ENCODE data around the gene UCN3.

UCN3 gene

DNA sequence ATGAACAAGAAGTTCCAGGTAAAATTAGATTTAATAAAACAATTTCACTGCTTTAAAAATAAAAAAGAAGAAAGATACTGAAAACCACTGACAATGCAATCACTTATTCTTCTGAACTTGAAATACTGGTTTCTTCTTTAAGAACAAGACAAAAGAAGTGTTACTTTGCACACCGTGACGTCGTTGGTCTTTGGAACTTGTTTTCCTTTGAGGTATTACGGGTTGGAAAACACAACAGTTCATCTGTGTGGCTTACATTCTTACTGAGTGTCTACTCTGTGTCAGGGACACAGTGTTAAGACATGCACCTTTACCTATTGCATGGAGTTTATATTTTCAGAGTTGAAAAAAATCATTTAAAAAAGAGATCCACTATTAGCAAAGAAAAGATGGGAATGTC, 41.3 kb upstream of the UCN3 start:
- Histone ChIP-seq H3K36me3 (no peaks in the 10 kb centered on the region), H3K27ac (no peak overlapping the region), H3K4me3 (ENCODE audit: low read depth in 1 of 2, low read length in 1 of 2) (no peak overlapping the region), H3K27me3 (peaks cover 8% of the 10 kb centered on the region), H3K9me3 (no peaks in the 10 kb centered on the region), H3K4me1 (ENCODE audit: control insufficient read depth in 1 of 2, insufficient read depth in 1 of 2, low read depth in 1 of 2, low read length in 1 of 2) (peaks cover 6 to 15% of the 10 kb centered on the region in 2 experiments)
- TF ChIP-seq, protein P1, sequence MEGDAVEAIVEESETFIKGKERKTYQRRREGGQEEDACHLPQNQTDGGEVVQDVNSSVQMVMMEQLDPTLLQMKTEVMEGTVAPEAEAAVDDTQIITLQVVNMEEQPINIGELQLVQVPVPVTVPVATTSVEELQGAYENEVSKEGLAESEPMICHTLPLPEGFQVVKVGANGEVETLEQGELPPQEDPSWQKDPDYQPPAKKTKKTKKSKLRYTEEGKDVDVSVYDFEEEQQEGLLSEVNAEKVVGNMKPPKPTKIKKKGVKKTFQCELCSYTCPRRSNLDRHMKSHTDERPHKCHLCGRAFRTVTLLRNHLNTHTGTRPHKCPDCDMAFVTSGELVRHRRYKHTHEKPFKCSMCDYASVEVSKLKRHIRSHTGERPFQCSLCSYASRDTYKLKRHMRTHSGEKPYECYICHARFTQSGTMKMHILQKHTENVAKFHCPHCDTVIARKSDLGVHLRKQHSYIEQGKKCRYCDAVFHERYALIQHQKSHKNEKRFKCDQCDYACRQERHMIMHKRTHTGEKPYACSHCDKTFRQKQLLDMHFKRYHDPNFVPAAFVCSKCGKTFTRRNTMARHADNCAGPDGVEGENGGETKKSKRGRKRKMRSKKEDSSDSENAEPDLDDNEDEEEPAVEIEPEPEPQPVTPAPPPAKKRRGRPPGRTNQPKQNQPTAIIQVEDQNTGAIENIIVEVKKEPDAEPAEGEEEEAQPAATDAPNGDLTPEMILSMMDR (IDR thresholded peaks at IDR 0.05) = no peak

GRCh38 chr10:5325076-5325475, 39.7 kb upstream of the UCN3 start:
- peaks cover 0 to 8% of the 10 kb centered on the region in 2 experiments for H3K4me1 ChIP-seq (ENCODE audit: control insufficient read depth in 1 of 2, insufficient read depth in 1 of 2, low read depth in 1 of 2, low read length in 1 of 2)
- no peaks in the 10 kb centered on the region for H3K36me3 ChIP-seq
- peaks cover 8% of the 10 kb centered on the region for H3K27me3 ChIP-seq
- no peak overlapping the region for H3K27ac ChIP-seq
- H3K9me3 ChIP-seq = no peaks in the 10 kb centered on the region
- H3K4me3 ChIP-seq (ENCODE audit: low read depth in 1 of 2, low read length in 1 of 2) = no peak overlapping the region
- TF ChIP-seq, protein P1 (IDR thresholded peaks at IDR 0.05) = no peak

GRCh38 chr10:5334196-5334880, 30.4 kb upstream of the UCN3 start:
- Histone ChIP-seq H3K4me1 (ENCODE audit: control insufficient read depth in 1 of 2, insufficient read depth in 1 of 2, low read depth in 1 of 2, low read length in 1 of 2) (no peaks in the 10 kb centered on the region), H3K36me3 (no peaks in the 10 kb centered on the region), H3K9me3 (no peaks in the 10 kb centered on the region), H3K4me3 (ENCODE audit: low read depth in 1 of 2, low read length in 1 of 2) (no peak overlapping the region), H3K27ac (no peak overlapping the region), H3K27me3 (peaks cover 8% of the 10 kb centered on the region)
- TF ChIP-seq, protein P1 (IDR thresholded peaks at IDR 0.05) = no peak

- Histone ChIP-seq H3K4me3 (ENCODE audit: low read depth in 1 of 2, low read length in 1 of 2) (no peak overlapping the region), H3K9me3 (no peaks in the 10 kb centered on the region), H3K27me3 (peaks cover 8% of the 10 kb centered on the region), H3K4me1 (ENCODE audit: control insufficient read depth in 1 of 2, insufficient read depth in 1 of 2, low read depth in 1 of 2, low read length in 1 of 2) (no peaks in the 10 kb centered on the region), H3K36me3 (no peaks in the 10 kb centered on the region), H3K27ac (no peak overlapping the region)
- TF ChIP-seq, protein P1 (IDR thresholded peaks at IDR 0.05) = no peak
Observed at GRCh38 chr10:5338010-5338409, 26.8 kb upstream of the UCN3 start.

GRCh38 chr10:5343092-5343491, 21.7 kb upstream of the UCN3 start:
- Histone ChIP-seq H3K27me3 (no peaks in the 10 kb centered on the region), H3K27ac (no peak overlapping the region), H3K36me3 (no peaks in the 10 kb centered on the region), H3K9me3 (no peaks in the 10 kb centered on the region), H3K4me3 (ENCODE audit: low read depth in 1 of 2, low read length in 1 of 2) (no peak overlapping the region), H3K4me1 (ENCODE audit: control insufficient read depth in 1 of 2, insufficient read depth in 1 of 2, low read depth in 1 of 2, low read length in 1 of 2) (no peaks in the 10 kb centered on the region)
- TF ChIP-seq, protein P1 (IDR thresholded peaks at IDR 0.05) = no peak
